Measurements from ENCODE around the gene FBXL19. TPM values are rescaled to one million over a fixed set of nuclear protein-coding genes. Genes with fewer than 3 reads are reported as not detected.

Gene FBXL19
- total and polyA plus RNA-seq, 9 of the 15 experiments (the other 6 are each of a cell fraction or from before 2014, with no cell fraction given), result 0.13 to 48.0 (median 13.5) TPM; not detected in 1

DNA sequence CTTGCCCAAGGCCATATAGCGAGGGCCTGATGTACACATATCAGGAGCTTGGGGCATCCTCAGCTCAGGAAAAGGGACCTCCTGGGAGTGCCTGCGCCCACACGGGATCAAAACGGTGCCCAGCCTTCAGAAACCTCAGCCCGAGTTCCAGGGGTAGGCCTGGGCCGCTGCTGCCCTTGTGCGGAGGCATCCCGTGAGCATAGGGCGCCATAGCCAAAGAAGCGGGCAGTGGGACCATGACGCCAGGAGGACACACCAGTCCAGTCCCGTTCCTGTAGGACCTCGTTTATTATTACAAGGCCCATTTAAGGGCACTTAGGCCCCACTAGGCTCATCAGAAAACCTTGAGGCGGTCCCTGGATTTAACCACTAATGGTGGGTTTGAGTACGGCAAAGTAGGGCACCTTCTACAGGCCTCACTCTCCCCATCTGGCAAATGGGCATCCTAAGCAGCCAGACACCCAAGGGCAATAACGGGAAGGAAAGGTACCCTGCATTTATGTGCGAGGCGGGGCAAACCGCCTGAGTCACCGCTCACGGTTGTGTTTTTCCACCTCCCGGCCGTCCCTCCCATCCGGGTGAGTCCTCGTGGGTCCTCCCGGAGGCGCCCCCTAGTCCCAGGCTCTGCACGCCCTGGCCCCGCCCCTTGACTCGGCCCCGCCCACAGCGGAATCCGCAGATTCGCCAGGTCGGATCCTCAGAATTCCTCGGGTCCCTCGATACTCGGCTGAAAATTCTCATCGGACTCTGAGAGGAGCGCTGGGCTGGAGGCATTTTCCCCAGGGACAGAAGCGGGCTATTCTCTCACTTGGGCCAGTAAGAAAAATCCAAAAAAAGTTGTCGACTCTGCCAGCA is 33.5 kb downstream of the FBXL19 start (continued):
- TF ChIP-seq PREB (CRISPR knock-in tag; IDR thresholded peaks at IDR 0.05), result peak; percentile 90
- TF ChIP-seq, protein P1, sequence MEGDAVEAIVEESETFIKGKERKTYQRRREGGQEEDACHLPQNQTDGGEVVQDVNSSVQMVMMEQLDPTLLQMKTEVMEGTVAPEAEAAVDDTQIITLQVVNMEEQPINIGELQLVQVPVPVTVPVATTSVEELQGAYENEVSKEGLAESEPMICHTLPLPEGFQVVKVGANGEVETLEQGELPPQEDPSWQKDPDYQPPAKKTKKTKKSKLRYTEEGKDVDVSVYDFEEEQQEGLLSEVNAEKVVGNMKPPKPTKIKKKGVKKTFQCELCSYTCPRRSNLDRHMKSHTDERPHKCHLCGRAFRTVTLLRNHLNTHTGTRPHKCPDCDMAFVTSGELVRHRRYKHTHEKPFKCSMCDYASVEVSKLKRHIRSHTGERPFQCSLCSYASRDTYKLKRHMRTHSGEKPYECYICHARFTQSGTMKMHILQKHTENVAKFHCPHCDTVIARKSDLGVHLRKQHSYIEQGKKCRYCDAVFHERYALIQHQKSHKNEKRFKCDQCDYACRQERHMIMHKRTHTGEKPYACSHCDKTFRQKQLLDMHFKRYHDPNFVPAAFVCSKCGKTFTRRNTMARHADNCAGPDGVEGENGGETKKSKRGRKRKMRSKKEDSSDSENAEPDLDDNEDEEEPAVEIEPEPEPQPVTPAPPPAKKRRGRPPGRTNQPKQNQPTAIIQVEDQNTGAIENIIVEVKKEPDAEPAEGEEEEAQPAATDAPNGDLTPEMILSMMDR (IDR thresholded peaks at IDR 0.05 in 2 of 3, conservative IDR thresholded peaks at IDR 0.05 in 1 of 3; ENCODE audit: insufficient read depth in 2 of 3, low read depth in 1 of 3, low read length in 3 of 3), result peak; percentile 34 to 42 (median 41); a peak in 4 of 6 replicates
- TF ChIP-seq ZNF830 (CRISPR knock-in tag; IDR thresholded peaks at IDR 0.05), result peak; percentile 20; the same call in 1 of the 2 replicates
- peak; percentile 77; the same call in 1 of the 2 replicates for TF ChIP-seq ELF2 (CRISPR knock-in tag; IDR thresholded peaks at IDR 0.05)
- TF ChIP-seq MAFK (IDR thresholded peaks at IDR 0.05; ENCODE audit: low read length), result peak; percentile 18; the same call in 1 of the 2 replicates
- 0 out of 2 replicates have a peak, but pooled peaks have one; percentile 48 for TF ChIP-seq ELK3 (CRISPR knock-in tag; IDR thresholded peaks at IDR 0.05)
- TF ChIP-seq L3MBTL2 (IDR thresholded peaks at IDR 0.05), result peak; percentile 41; the same call in 1 of the 2 replicates

All from K562 (cell line).